ENCODE measurements around the gene PGBD5. TPM values are rescaled to one million over a fixed set of nuclear protein-coding genes. Genes with fewer than 3 reads are reported as not detected.

Gene PGBD5
- total and polyA plus RNA-seq, 9 of the 15 experiments (the other 6 are each of a cell fraction or from before 2014, with no cell fraction given) = under 0.01 to 0.40 (median 0.10) TPM; not detected in 3

DNA sequence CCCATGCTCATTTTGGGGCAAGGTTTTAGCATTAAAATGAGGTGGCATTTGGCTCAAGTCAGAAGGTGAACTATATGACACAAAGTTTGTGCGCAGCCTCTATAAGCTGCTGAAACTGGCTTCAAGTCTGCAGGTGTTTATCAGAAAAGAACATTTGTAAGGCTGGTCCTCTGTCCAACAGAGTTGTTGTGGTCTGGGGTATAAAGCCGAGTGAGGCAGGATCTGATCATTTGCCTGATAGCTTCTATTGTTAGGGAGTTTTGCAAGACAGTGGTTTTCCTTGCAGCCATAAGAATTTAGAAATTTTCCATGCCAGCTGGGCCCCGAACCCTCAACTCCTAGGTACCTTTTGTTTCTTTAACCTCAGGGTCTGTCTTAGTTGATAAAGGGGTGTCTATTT, 130.8 kb downstream of the PGBD5 start:
- DNase-seq (ENCODE audit: extremely low read depth in 1 of 4, low spot score in 3 of 4) = no peak
- TF ChIP-seq, protein P1, sequence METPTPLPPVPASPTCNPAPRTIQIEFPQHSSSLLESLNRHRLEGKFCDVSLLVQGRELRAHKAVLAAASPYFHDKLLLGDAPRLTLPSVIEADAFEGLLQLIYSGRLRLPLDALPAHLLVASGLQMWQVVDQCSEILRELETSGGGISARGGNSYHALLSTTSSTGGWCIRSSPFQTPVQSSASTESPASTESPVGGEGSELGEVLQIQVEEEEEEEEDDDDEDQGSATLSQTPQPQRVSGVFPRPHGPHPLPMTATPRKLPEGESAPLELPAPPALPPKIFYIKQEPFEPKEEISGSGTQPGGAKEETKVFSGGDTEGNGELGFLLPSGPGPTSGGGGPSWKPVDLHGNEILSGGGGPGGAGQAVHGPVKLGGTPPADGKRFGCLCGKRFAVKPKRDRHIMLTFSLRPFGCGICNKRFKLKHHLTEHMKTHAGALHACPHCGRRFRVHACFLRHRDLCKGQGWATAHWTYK (CRISPR knock-in tag; IDR thresholded peaks at IDR 0.05) = no peak
- TF ChIP-seq HEY1 (CRISPR knock-in tag; IDR thresholded peaks at IDR 0.05; ENCODE audit: borderline replicate concordance) = no peak
- TF ChIP-seq HNRNPL (IDR thresholded peaks at IDR 0.05; ENCODE audit: low read depth, low read length) = no peak
- TF ChIP-seq ZFPM2 (CRISPR knock-in tag; IDR thresholded peaks at IDR 0.05) = no peak
- no peak for TF ChIP-seq OTX1 (CRISPR knock-in tag; IDR thresholded peaks at IDR 0.05)
- no peak for TF ChIP-seq NCOA4 (IDR thresholded peaks at IDR 0.05; ENCODE audit: partially characterized antibody)
- no peak for TF ChIP-seq YBX1 (IDR thresholded peaks at IDR 0.05)
- CTCF ChIA-PET (ENCODE audit: low intra/inter-chr PET ratio) = no interaction called here
- H3K9me1 ChIP-seq (ENCODE audit: control insufficient read depth, insufficient read depth, low read length) = no peaks in the 10 kb centered on the region
- H4K20me1 ChIP-seq (replicated peaks; ENCODE audit: control insufficient read depth, insufficient read depth, low read length) = peaks cover 9% of the 10 kb centered on the region; the same call in 1 of the 2 replicates
- no TSS peak for BruUV-seq (replicated peaks)
- H2AFZ ChIP-seq (ENCODE audit: low read depth, low read length) = no peak overlapping the region
- no peaks in the 10 kb centered on the region for H3K4me1 ChIP-seq (replicated peaks in 1 of 2; ENCODE audit: control insufficient read depth in 2 of 2, insufficient read depth in 2 of 2, low read length in 2 of 2)
- in situ Hi-C loops (cut with MboI) = no loop called here
- H3K9me3 ChIP-seq (replicated peaks; ENCODE audit: control insufficient read depth, insufficient read depth, low read depth, low read length) = no peaks in the 10 kb centered on the region
- intact Hi-C loops (cut with micrococcal nuclease) = no loop called here
- ATAC-seq = no peak
- WGBS (ENCODE audit: insufficient coverage, low coverage, missing lambda C conversion rate) = 0% methylated on average over 3 of the region's 3 CpGs
- H3K4me3 ChIP-seq = no peak overlapping the region
- peaks cover 46 to 50% of the 10 kb centered on the region in 2 experiments for H3K27me3 ChIP-seq (ENCODE audit: control insufficient read depth in 2 of 2, insufficient read depth in 2 of 2, low read length in 2 of 2)
- POLR2A ChIA-PET = interaction anchor here (0.7 kb wide), 1 partner anchor 571 kb away, joined by 5 read pairs; no protein-coding TSS in a partner anchor
- FAIRE-seq = no peak
- H3K9ac ChIP-seq (ENCODE audit: insufficient read depth in 1 of 2, low read depth in 2 of 2, low read length in 2 of 2) = no peak overlapping the region
- no peaks in the 10 kb centered on the region for H3K36me3 ChIP-seq (ENCODE audit: control insufficient read depth, insufficient read depth, low read length)
- no peak overlapping the region for H3K27ac ChIP-seq (ENCODE audit: extremely low read depth, low read depth, low read length)
- no peaks in the 10 kb centered on the region for H3K79me2 ChIP-seq (ENCODE audit: control insufficient read depth, insufficient read depth, low read length)
- no peak overlapping the region for H3K4me2 ChIP-seq (ENCODE audit: insufficient read depth, low read length)

Measured in K562 (cell line).